ENCODE data around the gene TRIM65. TPM values are rescaled to one million over a fixed set of nuclear protein-coding genes. Genes with fewer than 3 reads are reported as not detected.

The TRIM65 gene
- polyA plus RNA-seq, 1 experiment = 6.5 TPM

GRCh38 chr17:75922963-75923874 lies 26.5 kb upstream of the TRIM65 start:
- Histone ChIP-seq H3K4me3 (ENCODE audit: low read depth, low read length) (no peak overlapping the region), H3K27me3 (ENCODE audit: control insufficient read depth, insufficient read depth, low read length) (no peaks in the 10 kb centered on the region), H3K27ac (ENCODE audit: low read depth, low read length) (no peak overlapping the region), H3K9me3 (ENCODE audit: control insufficient read depth, insufficient read depth, low read length) (no peaks in the 10 kb centered on the region; the same call in 1 of the 2 replicates)
- no peak for DNase-seq (ENCODE audit: low read depth, low spot score)
- ChIA-PET CTCF (no interaction called here), POLR2A (no interaction called here)
- no peak for TF ChIP-seq CTCF (IDR thresholded peaks at IDR 0.05; ENCODE audit: low read depth, low read length)

GRCh38 chr17:75922173-75922961 lies 25.6 kb upstream of the TRIM65 start:
- H3K4me3 ChIP-seq (ENCODE audit: low read depth, low read length) = no peak overlapping the region
- ChIA-PET POLR2A (no interaction called here), CTCF (interaction anchor here (1.7 kb wide), 1 partner anchor 18 kb away, joined by 4 read pairs; the partner anchor contains the start of gene MRPL38)
- no peak for DNase-seq (ENCODE audit: low read depth, low spot score)
- no peak for TF ChIP-seq CTCF (IDR thresholded peaks at IDR 0.05; ENCODE audit: low read depth, low read length)
- H3K27ac ChIP-seq (ENCODE audit: low read depth, low read length) = no peak overlapping the region
- H3K9me3 ChIP-seq (ENCODE audit: control insufficient read depth, insufficient read depth, low read length) = no peaks in the 10 kb centered on the region; the same call in 1 of the 2 replicates
- H3K27me3 ChIP-seq (ENCODE audit: control insufficient read depth, insufficient read depth, low read length) = no peaks in the 10 kb centered on the region

- no peak overlapping the region for H3K27ac ChIP-seq (ENCODE audit: low read depth, low read length)
- ChIA-PET CTCF (interaction anchor here (1.7 kb wide), 1 partner anchor 17 kb away, joined by 4 read pairs; the partner anchor contains the start of gene MRPL38), POLR2A (no interaction called here)
- no peak overlapping the region for H3K4me3 ChIP-seq (ENCODE audit: low read depth, low read length)
- H3K9me3 ChIP-seq (ENCODE audit: control insufficient read depth, insufficient read depth, low read length) = no peaks in the 10 kb centered on the region; the same call in 1 of the 2 replicates
- DNase-seq (ENCODE audit: low read depth, low spot score) = no peak
- no peaks in the 10 kb centered on the region for H3K27me3 ChIP-seq (ENCODE audit: control insufficient read depth, insufficient read depth, low read length)
- no peak for TF ChIP-seq CTCF (IDR thresholded peaks at IDR 0.05; ENCODE audit: low read depth, low read length)
Observed at GRCh38 chr17:75921596-75921995, 24.8 kb upstream of the TRIM65 start.

GRCh38 chr17:75920045-75920560 lies 23.4 kb upstream of the TRIM65 start:
- no peak for TF ChIP-seq CTCF (IDR thresholded peaks at IDR 0.05; ENCODE audit: low read depth, low read length)
- Histone ChIP-seq H3K4me3 (ENCODE audit: low read depth, low read length) (no peak overlapping the region), H3K27me3 (ENCODE audit: control insufficient read depth, insufficient read depth, low read length) (no peaks in the 10 kb centered on the region), H3K9me3 (ENCODE audit: control insufficient read depth, insufficient read depth, low read length) (no peaks in the 10 kb centered on the region; the same call in 1 of the 2 replicates), H3K27ac (ENCODE audit: low read depth, low read length) (no peak overlapping the region)
- ChIA-PET CTCF (no interaction called here), POLR2A (interaction anchor here (0.7 to 0.9 kb wide), 2 partner anchors 140 to 160 kb away, joined by 3 read pairs; a partner anchor contains a TSS)
- DNase-seq (ENCODE audit: low read depth, low spot score) = no peak

All from AG04450 (cell line).